CMK (cell line): ENCODE results near the gene WWC2.
"Not testable (repeated sequence)": the region's sequence is repeated elsewhere in the genome, so short reads cannot be mapped to it uniquely, and the experiment has no call there.

Experiments used
- DNase-seq: peaks from one replicate; pipeline ENCODE4 v3.0.0-alpha.2; 2010; ENCODE audit warnings: low read depth

Gene WWC2

DNA sequence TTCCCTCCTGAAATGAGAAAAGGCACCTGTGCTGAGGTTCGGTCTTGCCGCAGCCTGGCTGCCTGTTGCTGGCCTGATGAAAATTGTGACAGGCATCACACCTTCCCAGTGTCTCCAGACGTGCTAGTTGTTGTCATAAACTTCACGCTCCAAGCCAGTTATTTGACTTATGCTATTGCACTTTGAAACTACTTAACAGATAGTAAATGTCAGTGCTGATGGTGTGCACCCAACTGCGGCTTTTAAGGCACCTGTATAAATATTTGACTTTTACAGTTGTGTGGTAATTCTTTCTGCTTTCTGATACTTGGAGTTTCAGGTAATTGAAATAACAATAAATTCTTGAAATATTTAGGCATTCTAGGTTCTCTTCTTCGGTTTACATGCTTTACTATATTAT, 1.8 kb downstream of the WWC2 start:
- DNase-seq = no peak

DNA sequence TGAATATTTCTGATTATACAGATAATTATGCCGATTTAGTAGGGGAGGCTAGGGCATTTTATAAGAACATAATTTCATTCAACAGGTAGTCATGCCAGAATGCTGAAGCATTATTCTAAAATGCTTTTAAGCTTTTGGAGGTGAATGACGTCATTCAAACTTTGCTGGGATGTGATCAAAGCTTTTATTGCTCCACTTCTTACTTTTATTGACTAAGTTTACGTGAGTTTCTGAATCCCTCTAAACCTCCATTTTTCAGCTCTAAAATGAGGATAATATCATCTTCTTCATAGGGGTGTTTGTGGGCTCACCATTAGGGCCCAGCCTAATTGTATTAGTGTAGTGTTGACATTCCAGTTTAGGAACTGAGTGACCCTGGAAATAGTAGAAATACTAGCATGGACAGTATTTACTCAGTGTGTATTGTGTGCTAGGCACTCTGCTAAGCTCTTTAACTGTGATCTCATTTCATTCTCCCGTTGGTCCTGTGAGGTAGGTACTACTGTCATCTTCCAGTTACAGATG, 3.0 kb downstream of the WWC2 start:
- no peak for DNase-seq

DNA sequence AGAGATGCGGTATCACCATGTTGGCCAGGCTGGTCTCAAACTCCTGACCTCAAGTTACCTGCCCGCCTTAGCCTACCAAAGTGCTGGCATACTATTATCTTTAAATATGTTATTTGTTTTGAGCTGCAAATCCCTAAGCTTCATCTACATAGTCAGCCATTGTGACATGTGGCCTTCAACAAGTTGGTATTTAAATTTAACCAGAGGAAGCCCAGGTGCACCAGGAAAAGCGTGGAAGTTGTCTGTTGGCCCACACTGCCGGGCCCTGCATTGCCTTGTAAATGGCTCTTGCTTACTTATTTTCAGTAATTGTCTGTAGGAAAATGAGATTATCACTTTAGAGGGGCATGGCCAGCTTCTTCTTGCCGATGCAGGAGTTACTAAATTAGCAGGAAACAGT, 6.0 kb downstream of the WWC2 start:
- no peak for DNase-seq

DNA sequence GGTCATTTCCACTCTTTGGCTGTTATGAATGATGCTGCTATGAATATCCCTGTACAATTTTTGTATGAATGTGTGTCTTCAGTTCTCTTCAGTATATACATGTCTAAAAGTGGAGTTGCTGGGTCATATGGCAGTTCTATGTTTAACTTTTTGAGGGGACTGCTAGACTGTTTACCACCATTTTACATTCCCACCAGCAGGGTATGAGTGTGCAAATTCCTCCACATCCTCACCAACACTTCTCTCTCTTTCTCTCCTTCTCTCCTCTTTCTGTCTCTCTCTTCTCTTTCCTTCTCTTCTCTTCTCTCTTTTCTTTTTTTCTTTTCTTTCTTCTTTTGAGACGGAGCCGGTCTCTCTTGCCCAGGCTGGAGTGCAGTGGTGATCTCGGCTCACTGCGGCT, 7.8 kb downstream of the WWC2 start:
- no peak for DNase-seq

DNA sequence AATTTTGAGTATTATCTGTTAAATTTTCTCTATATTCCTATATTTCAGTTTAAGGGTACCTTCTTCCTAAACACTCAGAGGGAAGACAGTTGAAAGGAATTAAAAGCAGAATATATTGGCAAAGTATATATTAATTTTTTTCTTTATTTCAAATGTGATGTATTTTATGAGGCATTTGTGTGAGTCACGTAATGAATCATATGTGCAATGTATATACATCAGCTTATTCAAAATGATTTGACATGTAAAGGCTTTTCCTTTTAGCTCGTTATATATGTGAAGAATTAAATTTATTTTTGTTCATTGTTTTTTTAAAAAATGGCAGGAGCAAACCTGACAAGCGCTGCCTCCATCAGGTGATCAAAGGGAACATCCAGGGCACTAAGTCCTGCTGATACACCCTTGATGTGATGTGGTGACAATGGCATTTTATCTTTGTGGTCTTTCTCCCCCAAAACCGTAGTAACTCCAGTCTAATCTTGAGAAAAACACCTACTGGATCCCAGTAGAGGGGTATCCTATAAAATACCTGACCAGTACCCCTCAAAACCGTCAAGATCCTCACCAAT, 8.9 kb downstream of the WWC2 start:
- no peak for DNase-seq

DNA sequence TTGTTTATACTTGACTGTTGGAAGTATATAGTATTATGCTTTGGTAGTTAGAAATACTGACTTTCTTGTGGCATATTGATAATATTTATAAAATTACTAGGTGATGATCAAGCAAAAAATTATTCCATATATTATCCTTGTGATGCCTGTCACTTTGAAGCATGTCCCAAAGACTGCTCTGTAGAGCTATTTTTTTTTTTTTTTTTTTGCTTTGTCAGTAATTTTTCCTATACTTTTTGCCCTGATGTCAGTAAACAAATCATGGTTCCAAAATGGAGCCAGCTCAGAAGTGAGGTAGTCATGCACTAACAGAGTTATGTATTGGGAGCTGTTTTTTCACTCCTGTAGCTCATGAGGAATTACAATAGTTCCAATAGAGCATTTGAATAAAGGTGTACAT, 11.2 kb downstream of the WWC2 start:
- no peak for DNase-seq

DNA sequence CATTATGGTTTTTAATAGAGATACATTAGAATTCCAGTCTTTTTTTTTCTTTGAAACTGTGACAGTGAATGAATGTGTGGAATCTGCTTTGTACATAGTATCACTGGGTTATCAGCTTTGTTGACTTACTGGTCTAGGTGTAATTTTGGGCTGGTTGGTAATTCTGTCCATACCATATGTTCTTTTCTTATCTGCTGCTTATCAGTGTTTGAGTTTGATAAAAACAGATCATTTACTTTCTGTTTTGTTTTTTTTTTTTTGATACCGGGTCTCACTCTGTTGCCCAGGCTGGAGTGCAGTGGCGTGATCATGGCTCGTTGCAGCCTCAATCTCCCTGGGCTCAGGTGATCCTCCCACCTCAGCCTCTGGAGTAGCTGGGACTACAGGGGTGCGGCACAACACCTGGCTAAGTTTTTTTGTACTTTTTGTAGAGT, 12.4 kb downstream of the WWC2 start:
- DNase-seq = no peak

DNA sequence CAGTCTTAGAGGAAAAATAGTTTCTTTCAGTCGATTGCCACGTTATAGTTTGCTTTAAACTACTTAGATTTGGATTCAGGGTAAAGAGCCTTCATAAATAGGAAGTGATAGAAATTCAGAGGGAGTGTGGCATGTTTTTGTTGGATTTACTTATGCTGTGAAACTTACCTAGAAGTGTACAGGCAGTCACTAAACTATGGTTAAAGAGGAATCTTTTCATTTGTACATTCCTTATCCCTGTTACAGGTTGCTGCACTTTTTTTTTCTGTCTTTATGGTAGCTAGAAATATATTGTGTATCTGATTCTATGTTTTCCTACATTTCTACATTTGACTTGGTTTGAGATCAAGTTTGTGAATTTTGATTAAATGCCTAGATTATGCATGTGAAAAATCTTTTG, 19.1 kb downstream of the WWC2 start:
- DNase-seq = no peak

DNA sequence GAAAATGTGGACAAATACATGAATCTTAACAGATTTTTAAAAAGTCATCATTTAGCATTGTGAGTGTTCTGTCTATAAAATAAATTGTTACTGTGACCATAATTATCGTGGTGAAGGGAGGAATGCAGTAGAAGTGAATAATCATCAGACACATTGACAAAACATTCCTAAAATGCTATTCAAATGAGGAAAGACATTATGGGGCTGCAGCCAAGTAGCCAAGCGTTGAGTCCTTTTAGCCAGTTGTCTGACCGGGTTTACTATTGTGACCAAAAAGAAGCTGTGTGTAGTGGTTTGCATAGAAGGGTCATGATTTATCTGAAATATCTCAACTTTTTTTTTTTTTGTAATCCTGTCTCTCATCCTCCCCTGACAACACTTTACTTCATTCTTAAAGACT, 19.5 kb downstream of the WWC2 start:
- no peak for DNase-seq

DNA sequence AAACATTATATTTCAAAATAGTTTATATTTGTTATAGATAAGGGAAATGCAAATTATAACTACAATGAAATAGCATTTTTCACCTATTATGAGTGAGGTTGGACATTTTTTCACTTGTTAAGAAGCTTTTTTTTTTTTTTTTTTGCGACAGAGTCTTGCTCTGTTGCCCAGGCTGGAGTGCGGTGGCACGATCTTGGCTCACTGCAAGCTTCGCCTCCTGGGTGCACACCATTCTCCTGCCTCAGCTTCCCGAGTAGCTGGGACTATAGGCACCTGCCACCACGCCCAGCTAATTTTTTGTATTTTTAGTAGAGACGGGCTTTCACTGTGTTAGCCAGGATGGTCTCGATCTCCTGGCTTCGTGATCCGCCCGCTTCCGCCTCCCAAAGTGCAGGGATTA, 22.6 kb downstream of the WWC2 start:
- not testable (repeated sequence) for DNase-seq

DNA sequence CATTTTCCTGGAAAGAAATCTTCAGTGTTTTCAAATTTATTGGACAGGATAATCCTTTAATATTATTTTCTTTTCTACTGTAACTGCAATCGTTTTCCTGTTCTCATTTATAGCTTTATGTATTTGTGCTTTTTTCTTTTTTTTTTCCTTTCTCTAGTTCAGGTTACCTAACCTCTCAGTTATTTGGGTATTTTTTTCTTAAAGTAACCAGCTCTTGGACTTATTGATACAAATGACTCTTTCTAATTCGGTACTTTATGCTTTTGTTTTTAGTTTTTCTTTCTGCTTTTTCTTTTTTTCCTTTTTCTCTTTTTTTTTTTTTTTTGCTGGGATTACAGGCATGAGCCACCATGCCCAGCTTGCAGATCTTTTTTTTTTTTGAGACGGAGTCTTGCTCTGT, 25.2 kb downstream of the WWC2 start:
- DNase-seq = no peak

DNA sequence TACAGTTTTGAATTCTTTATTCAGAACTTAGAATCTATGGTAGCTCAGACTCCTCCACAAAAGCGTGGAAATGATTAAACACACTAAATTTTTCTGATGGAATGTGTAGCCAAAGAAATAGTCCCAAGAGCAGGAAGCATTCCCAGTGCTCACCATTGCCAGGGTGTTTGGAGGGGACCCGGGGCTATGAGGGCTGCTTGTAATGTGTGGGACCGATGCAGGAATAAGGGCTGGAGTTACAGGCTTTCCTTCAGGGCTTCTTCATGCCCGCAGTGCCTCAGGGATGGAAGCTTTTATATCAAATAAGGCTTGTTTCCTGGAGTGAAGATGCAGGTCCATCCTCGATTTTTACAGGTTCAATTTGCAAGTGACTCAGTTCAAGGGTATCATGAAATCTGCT, 25.8 kb downstream of the WWC2 start:
- no peak for DNase-seq

DNA sequence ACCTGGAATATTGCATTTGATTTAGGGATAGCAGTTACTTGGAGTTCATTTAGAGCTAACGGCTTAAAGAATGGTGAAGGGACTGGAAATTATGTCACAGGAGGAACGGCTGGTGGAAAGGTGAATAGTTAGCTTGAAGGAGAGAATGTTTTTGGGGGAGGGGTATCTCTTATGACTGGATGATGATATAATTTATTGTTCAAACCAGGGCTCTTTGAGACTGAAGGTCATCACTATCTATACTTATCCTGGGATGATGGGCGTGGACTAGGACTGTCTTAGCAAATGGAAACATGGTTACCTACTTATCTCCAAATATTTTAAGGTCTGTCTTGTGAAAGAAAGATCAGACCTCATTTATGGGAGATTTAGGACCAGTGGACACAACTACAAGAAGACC, 30.1 kb downstream of the WWC2 start:
- DNase-seq = no peak

DNA sequence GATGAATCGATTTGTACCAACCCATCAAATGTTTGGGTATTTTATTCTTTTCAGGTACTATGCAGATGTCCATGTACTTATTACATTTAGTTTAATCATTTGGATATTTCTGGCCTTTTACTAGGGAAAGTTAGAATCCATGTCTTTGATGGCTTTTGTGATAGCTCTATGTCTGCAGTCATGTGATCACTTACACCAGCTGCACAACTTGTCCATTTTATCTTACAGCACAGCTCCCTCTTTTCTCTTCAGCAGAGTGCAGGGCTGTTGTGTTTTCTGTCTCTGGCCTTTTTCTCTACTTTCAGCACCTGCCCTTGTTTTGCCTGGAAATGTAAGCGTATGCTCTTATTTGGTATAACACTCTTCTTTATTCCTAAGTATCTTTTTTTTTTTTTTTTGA, 30.6 kb downstream of the WWC2 start:
- DNase-seq = no peak

DNA sequence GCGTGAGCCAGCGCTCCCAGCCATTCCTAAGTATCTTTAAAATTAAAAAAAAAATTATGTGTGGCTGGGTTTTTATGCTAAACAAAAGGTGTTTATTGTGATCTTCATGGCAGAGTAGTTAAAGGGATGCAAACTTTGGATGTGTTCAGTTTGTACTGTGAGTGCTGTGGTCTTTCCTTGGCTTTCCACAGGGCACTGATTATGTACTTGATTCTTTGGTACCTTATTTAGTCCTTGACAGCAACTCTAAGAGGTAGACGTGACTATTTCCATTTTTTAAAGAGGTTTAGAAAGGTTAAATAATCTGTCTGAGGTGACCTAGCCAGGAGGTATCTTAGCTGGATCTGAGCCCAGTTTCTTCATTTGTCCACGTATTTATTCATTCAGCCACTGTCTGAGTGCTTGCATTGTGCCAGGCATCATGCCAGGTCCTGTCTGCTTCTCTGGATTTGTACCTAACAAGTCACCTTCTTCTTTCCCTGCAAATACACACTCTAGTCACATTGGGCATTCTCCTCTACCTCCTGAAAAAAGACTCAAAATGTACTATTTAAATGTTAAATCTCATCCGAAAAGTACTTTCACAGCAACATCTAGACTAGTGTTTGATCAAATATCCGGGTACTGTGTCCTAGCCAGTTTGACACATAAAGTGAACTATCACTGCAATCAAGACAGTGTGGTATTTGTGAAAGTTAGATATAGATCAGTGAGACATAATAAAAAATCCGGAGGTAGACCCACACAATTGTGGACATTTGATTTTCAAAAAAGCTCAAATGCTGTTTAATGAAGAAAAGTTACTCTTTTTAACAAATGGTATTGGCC, 31.5 kb downstream of the WWC2 start:
- DNase-seq = no peak

DNA sequence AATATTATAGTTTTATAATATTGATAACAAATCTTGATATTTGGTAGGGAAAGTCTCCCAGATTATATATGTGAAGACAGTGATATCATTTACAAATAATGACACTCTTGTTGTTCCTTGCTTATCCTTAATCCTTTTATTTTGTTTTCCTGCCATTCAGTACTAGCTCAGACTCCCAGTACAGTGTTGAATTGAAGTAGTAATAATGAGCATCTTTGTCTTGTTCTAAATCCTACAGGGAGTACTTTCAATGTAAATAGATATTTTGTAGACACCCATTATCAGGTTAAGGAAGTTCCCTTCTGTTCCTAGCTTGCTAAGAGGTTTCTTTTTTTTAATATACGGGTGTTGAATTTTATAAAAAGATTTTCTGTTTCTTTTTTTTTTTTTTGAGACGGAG, 33.0 kb downstream of the WWC2 start:
- DNase-seq = no peak

DNA sequence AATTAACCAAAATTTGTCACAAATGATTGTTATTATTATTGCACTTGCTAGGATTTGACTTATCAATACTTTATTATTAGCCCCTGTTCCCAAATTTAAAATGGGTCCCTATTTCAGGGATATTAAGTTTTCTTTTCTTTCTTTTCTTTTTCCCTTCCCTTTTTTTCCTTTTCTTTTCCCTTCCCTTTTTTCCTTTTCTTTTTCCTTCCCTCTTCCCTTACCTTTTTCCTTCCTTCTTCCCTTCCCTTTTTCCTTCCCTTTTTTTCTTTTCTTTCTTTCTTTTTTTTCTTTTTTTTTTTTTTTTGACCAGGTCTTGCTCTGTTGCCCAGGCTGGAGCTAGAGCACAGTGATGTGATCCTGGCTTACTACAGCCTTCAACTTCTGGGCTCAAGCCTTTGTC, 33.8 kb downstream of the WWC2 start:
- no peak for DNase-seq

DNA sequence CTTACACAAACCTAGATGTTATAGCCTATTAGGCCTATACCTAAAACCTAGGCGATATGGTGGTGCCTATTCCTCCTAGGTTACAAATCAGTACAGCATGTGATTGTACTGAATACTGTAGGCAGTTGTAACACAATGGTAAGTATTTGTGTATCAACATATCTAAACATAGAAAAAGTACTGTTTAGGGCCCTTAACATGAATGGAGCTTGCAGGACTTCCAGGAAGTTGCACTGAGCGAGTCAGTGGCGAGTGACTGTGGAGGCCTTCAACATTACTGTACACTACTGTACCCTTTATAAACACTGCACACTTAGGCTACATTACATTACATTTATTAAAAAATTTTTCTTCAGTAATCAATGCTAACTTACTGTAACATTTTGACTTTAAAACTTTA, 37.8 kb downstream of the WWC2 start:
- no peak for DNase-seq

DNA sequence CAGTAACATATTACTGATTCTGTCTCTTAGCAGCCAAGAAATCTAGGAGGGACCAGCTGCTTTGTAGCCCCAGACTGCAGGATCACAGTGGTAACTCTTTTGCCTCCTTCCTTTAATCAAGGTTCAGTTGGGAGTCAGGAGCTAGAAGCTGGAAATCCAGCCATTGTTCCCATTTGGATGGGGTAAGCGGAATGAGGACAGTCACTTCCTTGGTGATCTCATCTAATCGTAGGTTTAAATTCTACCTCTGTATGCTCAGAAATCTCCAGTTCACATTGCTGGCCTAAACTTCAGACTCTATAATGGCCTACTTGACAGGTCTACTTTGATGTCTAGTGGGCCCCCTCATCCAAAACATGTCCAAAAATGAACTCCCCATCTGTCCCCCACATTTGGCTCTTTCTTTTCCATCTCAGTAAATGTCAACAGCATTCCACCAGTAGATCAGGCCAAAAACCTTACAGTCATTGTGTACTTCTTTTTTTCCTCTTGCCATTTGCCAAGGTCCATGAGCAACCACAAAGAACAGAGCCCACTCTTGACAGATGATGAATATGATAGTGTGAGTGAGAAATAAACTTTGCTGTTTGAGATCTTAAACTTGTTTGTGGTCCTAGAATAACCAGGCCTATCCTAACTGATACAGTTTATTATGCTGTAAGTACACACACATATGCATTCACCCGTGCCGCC, 40.1 kb downstream of the WWC2 start:
- no peak for DNase-seq

DNA sequence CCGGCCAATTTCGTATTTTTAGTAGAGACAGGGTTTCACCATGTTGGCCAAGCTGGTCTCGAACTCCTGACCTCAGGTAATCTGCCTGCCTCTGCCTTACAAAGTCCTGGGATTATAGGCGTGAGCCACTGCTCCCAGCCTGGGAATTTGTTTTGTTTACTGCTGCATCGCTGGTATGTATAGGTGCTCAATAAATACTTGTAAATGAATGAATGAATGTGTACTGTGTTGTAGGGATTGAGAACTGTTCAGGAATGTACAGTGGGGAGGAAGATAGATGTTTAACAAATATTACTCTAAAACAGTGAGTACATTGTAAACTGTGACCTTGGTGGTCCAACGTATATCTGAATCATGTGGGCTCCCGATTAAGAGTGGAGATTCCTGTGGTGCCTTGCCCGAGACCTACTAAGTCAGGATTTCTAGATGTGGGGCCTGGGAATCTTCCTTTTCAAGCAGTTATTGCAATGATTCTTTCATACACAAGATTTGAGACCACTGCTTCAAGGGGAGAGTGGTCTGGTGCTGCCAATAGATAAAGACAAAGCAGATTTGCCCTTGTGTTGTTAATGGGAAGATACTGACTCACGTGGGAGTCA, 41.0 kb downstream of the WWC2 start:
- DNase-seq = no peak

DNA sequence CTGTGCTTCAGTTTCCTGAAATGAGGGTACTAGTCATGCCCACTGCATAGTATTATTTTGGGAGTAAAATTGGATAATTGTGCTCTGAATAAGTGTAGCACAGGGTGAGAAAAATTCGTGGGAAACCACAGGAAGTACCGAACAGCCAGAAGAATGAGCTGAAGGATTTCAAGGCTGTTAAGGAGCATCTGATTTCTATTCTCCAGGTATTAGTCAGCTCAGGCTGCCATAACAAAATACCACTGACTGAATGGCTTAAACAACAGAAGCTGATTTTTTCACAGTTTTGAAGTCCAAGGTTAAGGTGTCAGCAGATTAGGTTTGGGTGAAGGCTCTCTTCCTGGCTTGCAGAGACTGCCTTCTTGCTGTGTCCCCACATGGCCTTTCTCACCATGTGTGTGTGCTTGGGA, 41.9 kb downstream of the WWC2 start:
- no peak for DNase-seq

DNA sequence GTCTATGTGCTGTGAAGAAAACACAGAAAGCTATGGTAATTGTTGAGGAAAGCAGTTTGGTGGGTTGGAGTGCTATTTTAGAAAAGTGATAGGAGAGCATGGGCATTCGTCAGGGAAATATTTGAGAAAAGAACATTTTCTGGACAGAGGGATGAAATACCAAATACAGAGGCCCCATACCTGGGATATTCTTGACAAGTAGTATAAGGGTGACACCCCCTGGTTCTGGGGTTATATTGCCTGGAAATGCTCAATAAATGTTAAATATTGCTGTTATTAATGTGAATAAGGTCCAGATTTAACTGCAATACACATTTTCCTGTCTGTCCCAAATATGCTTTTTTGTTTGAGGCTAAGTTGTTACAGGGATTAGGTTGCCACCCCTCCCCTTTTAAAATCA, 42.9 kb downstream of the WWC2 start:
- DNase-seq = no peak
